ENCODE results near the gene IPO13. TPM values are rescaled to one million over a fixed set of nuclear protein-coding genes. Genes with fewer than 3 reads are reported as not detected.

IPO13 gene
- total and polyA plus RNA-seq, 10 of the 15 experiments (the other 5 are each of a cell fraction or from before 2014, with no cell fraction given), result 7.1 to 26.6 (median 15.9) TPM

- no peak for TF ChIP-seq JUND (IDR thresholded peaks at IDR 0.05; ENCODE audit: low read depth, low read length)
- TF ChIP-seq MTA3 (IDR thresholded peaks at IDR 0.05; ENCODE audit: borderline replicate concordance, low read length), result no peak
- TF ChIP-seq SREBF1 (IDR thresholded peaks at IDR 0.05; ENCODE audit: low read length), result no peak
- no peak for TF ChIP-seq POU2F2 (IDR thresholded peaks at IDR 0.05; ENCODE audit: borderline replicate concordance, low read depth, low read length)
- no peak for TF ChIP-seq CHD4 (IDR thresholded peaks at IDR 0.05)
- no peak for TF ChIP-seq NFXL1 (IDR thresholded peaks at IDR 0.05; ENCODE audit: borderline replicate concordance)
- TF ChIP-seq NFYA (IDR thresholded peaks at IDR 0.05; ENCODE audit: borderline replicate concordance, low read depth, low read length), result no peak
- no TSS peak for BruUV-seq (replicated peaks)
- WGBS (ENCODE audit: insufficient coverage, insufficient replicate concordance, low lambda C conversion rate, missing lambda C conversion rate), result 30% methylated on average over 8 of the region's 8 CpGs
- H3K79me2 ChIP-seq (ENCODE audit: control insufficient read depth, insufficient read depth, low read length), result no peaks in the 10 kb centered on the region
- ChIA-PET RAD21 (ENCODE audit: unreplicated experiment) (no interaction called here), POLR2A (no interaction called here), SMC1A (ENCODE audit: uncharacterized antibody, unreplicated experiment) (no interaction called here), CTCF (interaction anchor here (1.5 to 9.6 kb wide), 2 partner anchors 35 to 48 kb away, joined by 5 to 167 read pairs; partner anchors contain the start of gene SLC6A9)
- H3K27ac ChIP-seq (ENCODE audit: control insufficient read depth, insufficient read depth), result no peak overlapping the region
- H4K20me1 ChIP-seq (ENCODE audit: control insufficient read depth, insufficient read depth), result no peaks in the 10 kb centered on the region
- no peaks in the 10 kb centered on the region for H3K4me1 ChIP-seq (ENCODE audit: control insufficient read depth, insufficient read depth, low read length)
- H3K27me3 ChIP-seq (replicated peaks in 1 of 2; ENCODE audit: control insufficient read depth in 2 of 2, insufficient read depth in 2 of 2, low read length in 1 of 2), result no peaks in the 10 kb centered on the region
- H2AFZ ChIP-seq (ENCODE audit: control insufficient read depth, low read depth, low read length), result no peak overlapping the region
- intact Hi-C loops (cut with micrococcal nuclease; ENCODE audit: unreplicated experiment) (no loop called here), in situ Hi-C loops (cut with MboI) (no loop called here)
- ATAC-seq (no peak), FAIRE-seq (no peak), DNase-seq (ENCODE audit: low read depth, low spot score) (no peak)
- no peak overlapping the region for H3K4me3 ChIP-seq
- no peak overlapping the region for H3K9ac ChIP-seq (ENCODE audit: control insufficient read depth, insufficient read depth, low read length)
- H3K36me3 ChIP-seq (ENCODE audit: control insufficient read depth in 2 of 2, insufficient read depth in 2 of 2, low read length in 1 of 2), result no peaks in the 10 kb centered on the region
- H3K9me3 ChIP-seq (replicated peaks; ENCODE audit: control insufficient read depth, insufficient read depth, low read length), result no peaks in the 10 kb centered on the region
- H3K4me2 ChIP-seq (ENCODE audit: control insufficient read depth, insufficient read depth), result no peak overlapping the region
Observed at GRCh38 chr1:43999455-43999854, 52.7 kb downstream of the IPO13 start.

GRCh38 chr1:44000122-44000665, 53.4 kb downstream of the IPO13 start:
- SMC1A ChIA-PET (ENCODE audit: uncharacterized antibody, unreplicated experiment), result no interaction called here
- H4K20me1 ChIP-seq (ENCODE audit: control insufficient read depth, insufficient read depth), result no peaks in the 10 kb centered on the region
- H3K79me2 ChIP-seq (ENCODE audit: control insufficient read depth, insufficient read depth, low read length), result no peaks in the 10 kb centered on the region
- ATAC-seq (no peak), DNase-seq (ENCODE audit: low read depth, low spot score) (no peak), FAIRE-seq (no peak)
- no peak overlapping the region for H2AFZ ChIP-seq (ENCODE audit: control insufficient read depth, low read depth, low read length)
- RAD21 ChIA-PET (ENCODE audit: unreplicated experiment), result no interaction called here
- H3K9me3 ChIP-seq (replicated peaks; ENCODE audit: control insufficient read depth, insufficient read depth, low read length), result no peaks in the 10 kb centered on the region
- H3K9ac ChIP-seq (ENCODE audit: control insufficient read depth, insufficient read depth, low read length), result no peak overlapping the region
- CTCF ChIA-PET, result interaction anchor here (1.5 to 9.6 kb wide), 2 partner anchors 34 to 48 kb away, joined by 5 to 167 read pairs; partner anchors contain the start of gene SLC6A9
- WGBS (ENCODE audit: insufficient coverage, insufficient replicate concordance, low lambda C conversion rate, missing lambda C conversion rate), result 65% methylated on average over 8 of the region's 8 CpGs
- POLR2A ChIA-PET, result interaction anchor here (0.6 kb wide), 1 partner anchor 360 kb away, joined by 6 read pairs; no protein-coding TSS in a partner anchor
- H3K4me2 ChIP-seq (ENCODE audit: control insufficient read depth, insufficient read depth), result no peak overlapping the region
- no peaks in the 10 kb centered on the region for H3K4me1 ChIP-seq (ENCODE audit: control insufficient read depth, insufficient read depth, low read length)
- BruUV-seq (replicated peaks), result no TSS peak
- intact Hi-C loops (cut with micrococcal nuclease; ENCODE audit: unreplicated experiment), result no loop called here
- no peaks in the 10 kb centered on the region for H3K36me3 ChIP-seq (ENCODE audit: control insufficient read depth in 2 of 2, insufficient read depth in 2 of 2, low read length in 1 of 2)
- H3K27me3 ChIP-seq (replicated peaks in 1 of 2; ENCODE audit: control insufficient read depth in 2 of 2, insufficient read depth in 2 of 2, low read length in 1 of 2), result no peaks in the 10 kb centered on the region
- in situ Hi-C loops (cut with MboI), result no loop called here
- no peak overlapping the region for H3K4me3 ChIP-seq
- H3K27ac ChIP-seq (ENCODE audit: control insufficient read depth, insufficient read depth), result no peak overlapping the region
- TF ChIP-seq BCL11A (IDR thresholded peaks at IDR 0.05; ENCODE audit: low read depth, low read length) (no peak), RELB (IDR thresholded peaks at IDR 0.05; ENCODE audit: low read depth) (no peak), CREM (IDR thresholded peaks at IDR 0.05; ENCODE audit: low read depth) (no peak), CHD4 (IDR thresholded peaks at IDR 0.05) (no peak), TCF7 (IDR thresholded peaks at IDR 0.05; ENCODE audit: borderline replicate concordance) (no peak), MTA3 (IDR thresholded peaks at IDR 0.05; ENCODE audit: borderline replicate concordance, low read length) (no peak), WRNIP1 (IDR thresholded peaks at IDR 0.05; ENCODE audit: borderline replicate concordance, low read depth, low read length) (no peak), TARDBP (IDR thresholded peaks at IDR 0.05; ENCODE audit: borderline replicate concordance) (no peak), RELA (IDR thresholded peaks at IDR 0.05; ENCODE audit: borderline replicate concordance, partially characterized antibody) (no peak), MXI1 (IDR thresholded peaks at IDR 0.05; ENCODE audit: low read depth, low read length) (no peak), PAX5 (IDR thresholded peaks at IDR 0.05; ENCODE audit: borderline replicate concordance, low read depth, low read length) (no peak), CBX3 (IDR thresholded peaks at IDR 0.05; ENCODE audit: borderline replicate concordance, low read depth) (no peak)

All from GM12878 (cell line).